ENCODE data around the gene OR2C1. TPM values are rescaled to one million over a fixed set of nuclear protein-coding genes. Genes with fewer than 3 reads are reported as not detected.
A peak's percentile ranks its signal among the peaks of the same experiment; 100 is the strongest.

Gene OR2C1
- total RNA-seq, 1 donor from 2014 or later = 0.19 TPM

DNA sequence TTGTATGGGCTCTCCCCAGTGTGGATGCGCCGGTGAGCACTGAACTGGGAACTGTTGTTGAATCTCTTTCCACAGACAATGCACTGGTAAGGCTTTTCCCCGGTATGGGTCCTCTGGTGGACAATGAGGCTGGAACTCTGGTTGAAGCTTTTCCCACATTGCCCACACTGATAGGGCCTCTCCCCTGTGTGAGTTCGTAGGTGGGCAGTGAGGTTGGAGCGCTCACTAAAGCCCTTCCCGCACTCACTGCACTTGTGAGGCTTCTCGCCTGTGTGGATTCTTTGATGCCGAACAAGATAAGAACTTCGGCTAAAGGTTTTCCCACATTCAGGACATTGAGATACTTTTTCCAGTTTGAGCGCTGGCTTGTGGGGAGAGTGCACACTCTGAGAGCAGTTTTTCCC is 27.4 kb downstream of the OR2C1 start:
- H3K36me3 Mint-ChIP-seq (ENCODE audit: insufficient read depth) = peaks cover 77% of the 10 kb centered on the region
- peaks cover 67% of the 10 kb centered on the region for H3K9me3 Mint-ChIP-seq (ENCODE audit: low read depth)
- no peaks in the 10 kb centered on the region for H3K27me3 Mint-ChIP-seq
- DNase-seq (ENCODE audit: low spot score, unreplicated experiment) = no peak
- no peaks in the 10 kb centered on the region for H3K4me1 Mint-ChIP-seq (ENCODE audit: low read depth)
- H3K4me3 Mint-ChIP-seq (ENCODE audit: low read depth) = no peak overlapping the region
- no peak overlapping the region for H3K27ac Mint-ChIP-seq
- TF ChIP-seq, protein P1, sequence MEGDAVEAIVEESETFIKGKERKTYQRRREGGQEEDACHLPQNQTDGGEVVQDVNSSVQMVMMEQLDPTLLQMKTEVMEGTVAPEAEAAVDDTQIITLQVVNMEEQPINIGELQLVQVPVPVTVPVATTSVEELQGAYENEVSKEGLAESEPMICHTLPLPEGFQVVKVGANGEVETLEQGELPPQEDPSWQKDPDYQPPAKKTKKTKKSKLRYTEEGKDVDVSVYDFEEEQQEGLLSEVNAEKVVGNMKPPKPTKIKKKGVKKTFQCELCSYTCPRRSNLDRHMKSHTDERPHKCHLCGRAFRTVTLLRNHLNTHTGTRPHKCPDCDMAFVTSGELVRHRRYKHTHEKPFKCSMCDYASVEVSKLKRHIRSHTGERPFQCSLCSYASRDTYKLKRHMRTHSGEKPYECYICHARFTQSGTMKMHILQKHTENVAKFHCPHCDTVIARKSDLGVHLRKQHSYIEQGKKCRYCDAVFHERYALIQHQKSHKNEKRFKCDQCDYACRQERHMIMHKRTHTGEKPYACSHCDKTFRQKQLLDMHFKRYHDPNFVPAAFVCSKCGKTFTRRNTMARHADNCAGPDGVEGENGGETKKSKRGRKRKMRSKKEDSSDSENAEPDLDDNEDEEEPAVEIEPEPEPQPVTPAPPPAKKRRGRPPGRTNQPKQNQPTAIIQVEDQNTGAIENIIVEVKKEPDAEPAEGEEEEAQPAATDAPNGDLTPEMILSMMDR (IDR thresholded peaks at IDR 0.05; ENCODE audit: unreplicated experiment) = no peak

DNA sequence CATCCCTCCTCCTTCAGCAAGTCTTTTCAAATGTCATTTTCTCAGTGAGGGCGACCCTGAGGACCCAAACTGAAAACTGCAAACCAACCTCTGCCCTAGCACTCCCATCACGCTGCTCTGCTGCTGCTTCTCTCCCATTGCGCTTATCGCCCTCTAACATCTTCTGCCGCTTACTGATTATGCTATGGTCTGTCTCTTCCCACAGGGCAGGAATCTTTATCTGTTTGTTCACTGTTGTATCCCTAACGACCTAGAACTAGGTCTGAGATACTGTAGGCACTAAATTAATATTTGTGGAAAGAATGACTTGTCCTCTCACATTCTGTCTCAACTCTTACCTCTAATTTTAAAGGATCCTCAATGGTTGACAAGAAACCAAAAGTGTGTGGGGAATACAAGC is 32.6 kb downstream of the OR2C1 start:
- DNase-seq (ENCODE audit: low spot score, unreplicated experiment) = no peak
- Mint-ChIP-seq H3K36me3 (ENCODE audit: insufficient read depth) (peaks cover 82% of the 10 kb centered on the region), H3K9me3 (ENCODE audit: low read depth) (peaks cover 51% of the 10 kb centered on the region), H3K27ac (no peak overlapping the region), H3K4me1 (ENCODE audit: low read depth) (no peaks in the 10 kb centered on the region), H3K27me3 (no peaks in the 10 kb centered on the region), H3K4me3 (ENCODE audit: low read depth) (no peak overlapping the region)
- TF ChIP-seq, protein P1 (IDR thresholded peaks at IDR 0.05; ENCODE audit: unreplicated experiment) = no peak

DNA sequence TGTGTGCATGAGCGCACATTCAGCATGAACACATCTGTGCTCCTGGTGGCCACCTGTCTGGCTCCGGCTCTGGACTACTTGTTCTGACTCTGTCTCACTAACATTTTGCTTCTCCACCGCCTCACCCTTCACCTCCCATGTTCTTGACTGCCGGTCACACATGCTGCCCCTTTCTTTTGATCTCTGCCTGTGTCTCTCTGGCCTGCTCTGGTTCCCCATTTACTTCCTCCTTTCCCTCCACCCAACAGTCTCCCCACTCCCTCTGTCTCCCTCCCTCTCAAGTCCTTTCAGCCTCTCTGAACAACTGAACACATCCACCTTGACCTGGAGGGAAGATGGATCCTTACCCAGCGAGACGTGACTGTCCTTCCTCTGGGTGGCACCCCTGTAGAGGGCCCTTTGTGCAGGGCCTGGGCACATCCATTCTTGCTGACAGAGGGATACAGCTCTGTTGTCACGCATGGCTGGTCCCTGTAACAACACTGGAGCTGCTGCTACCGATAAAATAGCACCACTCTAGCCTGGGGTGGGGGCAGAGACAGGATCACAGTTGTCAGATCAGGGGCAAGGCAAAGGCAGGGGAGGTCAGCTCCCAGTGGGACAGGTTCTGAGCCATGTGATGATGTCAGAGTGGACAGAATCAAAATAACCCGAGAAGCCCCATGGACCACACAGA is 34.1 kb downstream of the OR2C1 start:
- no peak overlapping the region for H3K27ac Mint-ChIP-seq
- no peaks in the 10 kb centered on the region for H3K27me3 Mint-ChIP-seq
- peaks cover 45% of the 10 kb centered on the region for H3K9me3 Mint-ChIP-seq (ENCODE audit: low read depth)
- peaks cover 81% of the 10 kb centered on the region for H3K36me3 Mint-ChIP-seq (ENCODE audit: insufficient read depth)
- TF ChIP-seq, protein P1 (IDR thresholded peaks at IDR 0.05; ENCODE audit: unreplicated experiment) = no peak
- H3K4me3 Mint-ChIP-seq (ENCODE audit: low read depth) = no peak overlapping the region
- no peaks in the 10 kb centered on the region for H3K4me1 Mint-ChIP-seq (ENCODE audit: low read depth)
- no peak for DNase-seq (ENCODE audit: low spot score, unreplicated experiment)

DNA sequence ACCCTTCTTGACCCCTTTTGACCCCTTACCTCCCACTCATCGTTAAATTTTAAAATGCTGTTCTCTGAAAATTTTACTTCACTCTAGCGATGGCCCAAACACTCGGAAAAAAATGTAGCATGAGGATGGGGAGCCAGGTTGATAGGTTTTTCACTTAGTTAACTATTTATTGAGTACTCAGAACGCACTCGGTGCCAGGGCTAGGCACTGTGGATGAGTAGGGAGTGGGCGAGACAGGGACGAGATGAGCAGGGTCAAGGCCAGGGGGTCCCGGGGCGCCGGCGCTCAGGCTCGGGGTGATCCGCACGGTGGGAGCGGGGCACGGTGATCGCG is 44.7 kb downstream of the OR2C1 start:
- peaks cover 61% of the 10 kb centered on the region for H3K36me3 Mint-ChIP-seq (ENCODE audit: insufficient read depth)
- H3K4me3 Mint-ChIP-seq (ENCODE audit: low read depth) = peak overlapping the region; percentile 85
- TF ChIP-seq, protein P1 (IDR thresholded peaks at IDR 0.05; ENCODE audit: unreplicated experiment) = no peak
- peaks cover 12% of the 10 kb centered on the region for H3K4me1 Mint-ChIP-seq (ENCODE audit: low read depth)
- H3K27me3 Mint-ChIP-seq = no peaks in the 10 kb centered on the region
- peak overlapping the region; percentile 91 for H3K27ac Mint-ChIP-seq
- DNase-seq (ENCODE audit: low spot score, unreplicated experiment) = no peak
- H3K9me3 Mint-ChIP-seq (ENCODE audit: low read depth) = peaks cover 33% of the 10 kb centered on the region

DNA sequence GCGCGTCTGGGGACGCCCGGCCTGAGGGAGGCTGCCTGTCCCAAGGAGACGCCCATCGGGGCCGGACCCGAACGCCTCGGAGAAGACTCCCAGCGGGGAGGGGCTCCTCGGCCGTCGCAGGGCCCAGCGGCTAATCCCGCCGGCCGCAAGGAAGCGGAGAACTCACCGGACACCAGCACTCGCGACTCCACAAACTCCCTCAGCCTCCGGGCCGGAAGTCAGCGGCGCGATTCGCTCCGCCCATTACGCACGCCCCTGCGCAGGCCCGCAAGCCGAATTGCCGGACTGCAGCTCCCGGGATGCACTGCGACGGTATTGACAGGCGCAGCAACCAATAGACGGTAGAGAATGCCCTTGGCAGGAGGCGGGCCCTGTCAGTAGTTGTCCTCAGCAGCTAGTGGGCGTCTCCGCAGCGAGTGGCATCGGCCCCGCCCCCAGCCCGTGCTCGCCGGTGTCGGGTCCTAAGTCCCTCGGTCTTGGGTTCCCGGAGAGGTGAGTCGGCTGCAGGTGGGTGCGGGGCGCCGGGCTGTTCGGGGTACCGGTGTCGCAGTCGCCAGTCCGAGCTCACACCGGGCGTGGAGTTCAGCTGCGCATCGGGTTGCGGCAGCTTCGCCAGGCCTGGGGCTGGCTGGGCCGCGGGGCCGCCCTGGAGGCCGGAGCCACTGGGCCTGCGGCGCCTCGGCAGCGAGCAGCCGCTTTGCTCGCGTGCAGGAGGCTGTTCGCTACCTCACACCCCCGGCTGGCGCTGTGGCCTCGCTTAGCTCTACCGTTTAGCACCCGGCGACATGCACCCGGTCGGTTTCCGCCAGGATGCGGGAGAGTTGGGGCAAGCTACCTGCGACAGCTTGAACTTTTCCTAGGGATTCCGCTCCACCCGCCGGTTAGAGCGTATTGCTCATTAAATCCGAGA is 45.3 kb downstream of the OR2C1 start, which contains the start of the genes ZNF174 and ZSCAN32:
ZNF174 (plus strand) TSS at position 437 of the 910 bp plus-strand sequence. CDS start 790 bp downstream, outside the sequence.
ZSCAN32 (minus strand) TSS at position 226 of the 910 bp plus-strand sequence. CDS start 3,447 bp downstream, outside the sequence.
- Mint-ChIP-seq H3K27me3 (no peaks in the 10 kb centered on the region), H3K9me3 (ENCODE audit: low read depth) (peaks cover 36% of the 10 kb centered on the region)

More for the DNA sequence above, 45.3 kb downstream of the OR2C1 start, which contains the start of the genes ZNF174 and ZSCAN32:
- peaks cover 61% of the 10 kb centered on the region for H3K36me3 Mint-ChIP-seq (ENCODE audit: insufficient read depth)
- TF ChIP-seq, protein P1 (IDR thresholded peaks at IDR 0.05; ENCODE audit: unreplicated experiment) = no peak
- H3K27ac Mint-ChIP-seq = peak within 1 kb of the TSS; percentile 96
- peak within 1 kb of the TSS; percentile 85 for H3K4me3 Mint-ChIP-seq (ENCODE audit: low read depth)
- H3K4me1 Mint-ChIP-seq (ENCODE audit: low read depth) = peaks cover 12% of the 10 kb centered on the region
- DNase-seq (ENCODE audit: low spot score, unreplicated experiment) = peak; percentile 98

All from progenitor cell of endocrine pancreas (in vitro differentiated cells).